GM13977 (cell line): ENCODE results near the gene TRIM72.

ENCODE experiments used
- DNase-seq: peaks from one replicate; pipeline ENCODE4 v3.0.0; 2012; ENCODE audit warnings: low spot score
- CTCF ChIP-seq: IDR thresholded peaks from 2 replicates; pipeline ENCODE4 v1.5.1; 2012; ENCODE audit warnings: mild to moderate bottlenecking, control low read depth; ENCODE audit not compliant: insufficient read depth; ENCODE audit errors: extremely low read depth, missing control alignments
- in situ Hi-C: fragments of 300-500 bp; cut with MboI; formaldehyde crosslinking; loops from one replicate; pipeline ENCODE4 v1.12.0; 2022; ENCODE audit warnings: low sequenced_read_pairs, low pct_unique_long_range_greater_than_20kb, mixed read lengths, inconsistent platforms; ENCODE audit not compliant: unreplicated experiment

Gene TRIM72

GRCh38 chr16:31204871-31205666 is 8.8 kb upstream of the TRIM72 start:
- TF ChIP-seq CTCF, result no peak
- in situ Hi-C loops, result loop anchor here (10.0 kb wide), 1 partner anchor 240 kb away; the partner anchor contains the start of gene ZNF843
- no peak for DNase-seq

- no peak for TF ChIP-seq CTCF
- in situ Hi-C loops, result loop anchor here (10.0 kb wide), 1 partner anchor 238 kb away; the partner anchor contains the start of gene ZNF843
- DNase-seq, result no peak
Observed at GRCh38 chr16:31206776-31207175, 7.1 kb upstream of the TRIM72 start.

DNA sequence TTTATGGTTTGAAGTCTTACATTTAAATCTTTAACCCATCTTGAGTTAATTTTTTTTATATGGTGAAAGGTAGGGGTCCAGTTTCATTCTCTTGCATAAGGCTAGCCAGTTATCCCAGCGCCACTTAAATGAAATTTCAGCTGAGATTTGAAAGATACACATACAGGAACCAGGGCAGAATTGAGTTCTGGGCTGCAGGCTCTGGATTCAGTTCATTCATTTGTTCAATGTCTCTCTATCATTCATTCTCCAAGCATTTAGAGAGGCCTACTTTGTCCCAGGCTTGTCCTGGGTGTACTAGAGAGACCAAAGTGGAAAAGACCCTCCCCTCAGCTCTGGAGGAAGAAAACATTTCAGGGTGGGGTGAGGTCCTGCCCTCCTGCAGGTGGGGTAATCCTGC is 577 bp upstream of the TRIM72 start:
- TF ChIP-seq CTCF, result no peak
- in situ Hi-C loops, result no loop called here
- DNase-seq, result no peak

- TF ChIP-seq CTCF, result no peak
- in situ Hi-C loops, result no loop called here
- DNase-seq, result no peak
Observed at GRCh38 chr16:31214708-31215286, 878 bp downstream of the TRIM72 start.

- DNase-seq, result peak; percentile 78
- no peak for TF ChIP-seq CTCF
- in situ Hi-C loops, result no loop called here
Observed at GRCh38 chr16:31215287-31216162, 1.6 kb downstream of the TRIM72 start.

GRCh38 chr16:31216422-31217135 is 2.7 kb downstream of the TRIM72 start, which contains the start of gene PYDC1:
PYDC1 (minus strand) TSS chr16:31217135; CDS start chr16:31217028, 107 bp downstream.
- DNase-seq, result peak; percentile 51
- TF ChIP-seq CTCF, result no peak
- in situ Hi-C loops, result no loop called here
